ENCODE data around the gene ZNF334. TPM values are rescaled to one million over a fixed set of nuclear protein-coding genes. Genes with fewer than 3 reads are reported as not detected.

The ZNF334 gene
- total RNA-seq, 4 donors from 2014 or later: 1.3 to 19.6 (median 5.8) TPM

Other genes starting within 250 kb of the ZNF334 start
- under 1 TPM in 2 of 4 donors, not detected in 2; 0.48 to 0.49 TPM for gene CDH22, start 205.1 kb downstream of the ZNF334 start, total RNA-seq
- gene ELMO2, start 106.9 kb downstream of the ZNF334 start, total RNA-seq: 100 to 1,000 TPM in 1 of 4 donors, 10 to 100 TPM in 3; 18.5 to 112 (median 57.2) TPM
- not detected for gene OCSTAMP, start 37.1 kb upstream of the ZNF334 start, total RNA-seq
- 1 to 10 TPM in 2 of 4 donors, under 1 TPM in 1, not detected in 1; under 0.01 to 4.2 (median 4.2) TPM for gene SLC13A3, start 137.9 kb upstream of the ZNF334 start, total RNA-seq
- gene TP53RK, start 175.9 kb upstream of the ZNF334 start, total RNA-seq: 10 to 100 TPM; 14.1 to 64.6 (median 40.2) TPM
- 10 to 100 TPM in 2 of 4 donors, 1 to 10 TPM in 2; 1.3 to 32.3 (median 12.6) TPM for gene SLC2A10, start 196.1 kb upstream of the ZNF334 start, total RNA-seq

All from uterus (tissue), 4 donors.